H1 (cell line): Measurements from ENCODE around the gene CEND1. TPM values are rescaled to one million over a fixed set of nuclear protein-coding genes. Genes with fewer than 3 reads are reported as not detected.

Source experiments
- CTCF ChIA-PET: fragments of 300-600 bp; sonication (Branson Sonifier 250); formaldehyde crosslinking; loops from one replicate; lab custom pipeline; 2021; ENCODE audit not compliant: partially characterized antibody; lab: Charles Lee
- POLR2A ChIA-PET: fragments of 300-600 bp; sonication (Branson Sonifier 250); formaldehyde crosslinking; loops from one replicate; lab custom pipeline; 2021; ENCODE audit warnings: inconsistent platforms; ENCODE audit not compliant: partially characterized antibody; lab: Charles Lee
- DNase-seq, 2 experiments: peaks; one replicate each; pipeline versions ENCODE4 v3.0.0 to v3.0.0-alpha.2; 2010 to 2022; ENCODE audit warnings: low spot score in 2 of 2, low read depth in 1 of 2, mixed read lengths in 1 of 2
- FAIRE-seq: peaks from 2 replicates; lab custom pipeline; 2011; peaks lifted over from hg19 to GRCh38; lab: Jason Lieb, UNC
- H2AFZ ChIP-seq: 2 replicates; pipeline ENCODE4 v1.8.1; 2012; ENCODE audit warnings: low read length, inconsistent platforms
- H2AK5ac ChIP-seq: 2 replicates; pipeline ENCODE4 v1.6.1; 2013; ENCODE audit warnings: low read depth, low read length
- H2BK120ac ChIP-seq: replicated peaks from 2 replicates; pipeline ENCODE3; 2013; ENCODE audit warnings: low read depth, low read length, inconsistent platforms
- H2BK12ac ChIP-seq: 2 replicates; pipeline ENCODE4 v1.6.1; 2013; ENCODE audit warnings: low read depth, low read length
- H2BK15ac ChIP-seq: 2 replicates; pipeline ENCODE4 v1.6.1; 2013; ENCODE audit warnings: low read length
- H2BK20ac ChIP-seq: 2 replicates; pipeline ENCODE4 v1.6.1; 2013; ENCODE audit warnings: low read length
- H2BK5ac ChIP-seq: 2 replicates; pipeline ENCODE4 v1.6.1; 2013; ENCODE audit warnings: low read depth, low read length
- H3K14ac ChIP-seq: 2 replicates; pipeline ENCODE4 v1.6.1; 2013; ENCODE audit warnings: inconsistent platforms; ENCODE audit not compliant: insufficient read length
- H3K18ac ChIP-seq: 2 replicates; pipeline ENCODE4 v1.6.1; 2013; ENCODE audit warnings: low read length; ENCODE audit errors: extremely low read depth
- H3K23ac ChIP-seq: 2 replicates; pipeline ENCODE4 v1.6.1; 2013; ENCODE audit warnings: inconsistent platforms; ENCODE audit not compliant: insufficient read length
- H3K23me2 ChIP-seq: 2 replicates; pipeline ENCODE4 v1.6.1; 2013; ENCODE audit warnings: low read depth, low read length
- H3K27ac ChIP-seq: 2 replicates; pipeline ENCODE4 v1.6.1; 2011; ENCODE audit warnings: low read depth, low read length, inconsistent platforms
- H3K27me3 ChIP-seq, 4 experiments: replicated peaks in 1 of 4; 1 replicate in 1 of 4; 2 replicates in 3 of 4; pipeline versions ENCODE4 v1.6.1 to v1.8.1; 2011 to 2013; ENCODE audit warnings: low read length in 3 of 4, mild to moderate bottlenecking in 3 of 4, inconsistent platforms in 2 of 4, mixed read lengths in 2 of 4, moderate library complexity in 1 of 4; ENCODE audit not compliant: control insufficient read depth in 3 of 4, insufficient read depth in 3 of 4; ENCODE audit errors: extremely low read depth in 1 of 4
- H3K36me3 ChIP-seq, 4 experiments: 2 replicates each; pipeline versions ENCODE4 v1.6.1 to v1.8.1; 2011 to 2013; ENCODE audit warnings: mild to moderate bottlenecking in 4 of 4, low read length in 3 of 4, moderate library complexity in 2 of 4, control low read depth in 1 of 4, inconsistent platforms in 1 of 4; ENCODE audit not compliant: insufficient read depth in 4 of 4, control insufficient read depth in 2 of 4
- H3K4ac ChIP-seq: replicated peaks from 2 replicates; pipeline ENCODE3; 2013; ENCODE audit warnings: low read length, low read depth, mixed read lengths, inconsistent platforms; ENCODE audit not compliant: insufficient read length
- H3K4me1 ChIP-seq, 4 experiments: replicated peaks in 1 of 4; 1 replicate in 1 of 4; 2 replicates in 3 of 4; pipeline versions ENCODE4 v1.6.1 to v1.8.1; 2011 to 2013; ENCODE audit warnings: low read length in 3 of 4, inconsistent platforms in 2 of 4, mixed read lengths in 1 of 4; ENCODE audit not compliant: insufficient read depth in 4 of 4, control insufficient read depth in 3 of 4
- H3K4me2 ChIP-seq, 2 experiments: 2 replicates each; pipeline versions ENCODE4 v1.6.1 to v1.8.1; 2011 to 2013; ENCODE audit warnings: low read depth in 2 of 2, low read length in 2 of 2, control low read depth in 1 of 2, inconsistent platforms in 1 of 2, mild to moderate bottlenecking in 1 of 2; ENCODE audit not compliant: insufficient read depth in 1 of 2
- H3K4me3 ChIP-seq, 4 experiments: fragments of 200-600, 300-600 bp in 1 of 4; sonication (generic), shearing (Covaris generic), sonication (Bioruptor Twin) in 1 of 4; 2 replicates each; pipeline versions ENCODE4 v1.5.1 to v1.8.1; 2011 to 2016; ENCODE audit warnings: low read length in 4 of 4, low read depth in 3 of 4, control low read depth in 2 of 4, inconsistent platforms in 2 of 4, mild to moderate bottlenecking in 2 of 4, mixed read lengths in 1 of 4, moderate library complexity in 1 of 4; ENCODE audit not compliant: insufficient read depth in 2 of 4; ENCODE audit errors: extremely low read depth in 1 of 4
- H3K56ac ChIP-seq: replicated peaks from 2 replicates; pipeline ENCODE3; 2013; ENCODE audit warnings: low read depth, mild to moderate bottlenecking, mixed read lengths, low read length, inconsistent platforms; ENCODE audit not compliant: insufficient read length
- H3K79me1 ChIP-seq: 2 replicates; pipeline ENCODE4 v1.6.1; 2013; ENCODE audit warnings: low read depth, low read length, control low read depth
- H3K79me2 ChIP-seq, 2 experiments: 2 replicates each; pipeline versions ENCODE4 v1.6.1 to v1.8.1; 2012 to 2013; ENCODE audit warnings: low read length in 2 of 2, mild to moderate bottlenecking in 2 of 2, inconsistent platforms in 1 of 2; ENCODE audit not compliant: insufficient read depth in 2 of 2, control insufficient read depth in 1 of 2
- H3K9ac ChIP-seq, 4 experiments: replicated peaks in 1 of 4; 1 replicate in 1 of 4; 2 replicates in 3 of 4; pipeline versions ENCODE4 v1.6.1 to v1.8.1; 2011 to 2013; ENCODE audit warnings: low read depth in 3 of 4, low read length in 3 of 4, control low read depth in 2 of 4, mild to moderate bottlenecking in 2 of 4, moderate library complexity in 2 of 4, inconsistent platforms in 1 of 4; ENCODE audit errors: extremely low read depth in 1 of 4
- H3K9me3 ChIP-seq, 2 experiments: 2 replicates each; pipeline versions ENCODE4 v1.6.1 to v1.8.1; 2012 to 2013; ENCODE audit warnings: mild to moderate bottlenecking in 2 of 2, moderate library complexity in 2 of 2, control low read depth in 1 of 2, inconsistent platforms in 1 of 2, low read depth in 1 of 2, low read length in 1 of 2, mixed read lengths in 1 of 2; ENCODE audit not compliant: insufficient read depth in 2 of 2
- H4K20me1 ChIP-seq, 2 experiments: replicated peaks in 1 of 2; 2 replicates each; pipeline versions ENCODE3 to v1.8.1; 2011 to 2013; ENCODE audit warnings: inconsistent platforms in 2 of 2, low read length in 2 of 2, mild to moderate bottlenecking in 1 of 2; ENCODE audit not compliant: insufficient read depth in 2 of 2, control insufficient read depth in 1 of 2
- H4K5ac ChIP-seq: 2 replicates; pipeline ENCODE4 v1.6.1; 2013; ENCODE audit warnings: low read length, low read depth, mixed read lengths, inconsistent platforms; ENCODE audit not compliant: insufficient read length
- H4K8ac ChIP-seq: 2 replicates; pipeline ENCODE4 v1.8.0; 2013; ENCODE audit warnings: mild to moderate bottlenecking, moderate library complexity, low read length, inconsistent platforms; ENCODE audit not compliant: insufficient read depth; ENCODE audit errors: extremely low read depth
- H4K91ac ChIP-seq: replicated peaks from 2 replicates; pipeline ENCODE3; 2013; ENCODE audit warnings: low read length, mixed read lengths, inconsistent platforms; ENCODE audit not compliant: insufficient read length
- CHD1 ChIP-seq: IDR thresholded peaks from 2 replicates; pipeline ENCODE4 v1.6.1; 2012; ENCODE audit warnings: low read depth, low read length, improper control_type of control experiment
- GABPA ChIP-seq: IDR thresholded peaks from 2 replicates; pipeline ENCODE4 v1.6.1; 2011; ENCODE audit warnings: mild to moderate bottlenecking, low read length, moderate library complexity, borderline replicate concordance; ENCODE audit not compliant: insufficient read depth
- POLR2AphosphoS5 ChIP-seq: IDR thresholded peaks from 2 replicates; pipeline ENCODE4 v1.6.1; 2011; ENCODE audit warnings: low read depth, low read length
- SIRT6 ChIP-seq: IDR thresholded peaks from one replicate; pipeline ENCODE4 v1.7.1; 2012; ENCODE audit warnings: low read length, inconsistent platforms
- SRF ChIP-seq: IDR thresholded peaks from 2 replicates; pipeline ENCODE4 v1.6.1; 2011; ENCODE audit warnings: mild to moderate bottlenecking, low read depth, low read length, moderate library complexity
- WGBS, 2 experiments: shearing (Covaris generic) in 1 of 2; methylation state at CpG; one replicate each; pipeline versions ENCODE4 v1.1.6 to v1.1.7; 2013 to 2015; ENCODE audit warnings: low lambda C conversion rate in 2 of 2, mixed read lengths in 2 of 2, inconsistent platforms in 1 of 2, low coverage in 1 of 2, missing lambda C conversion rate in 1 of 2; ENCODE audit not compliant: insufficient replicate concordance in 2 of 2, insufficient coverage in 1 of 2, insufficient read length in 1 of 2; ENCODE audit errors: extremely low coverage in 1 of 2, missing lambda C conversion rate in 1 of 2; 5-methylcytosine and 5-hydroxymethylcytosine counted together
- polyA plus RNA-seq, 7 experiments: library from polyadenylated mRNA; depleted of rRNA in 3 of 7; stranded (reverse) in 5 of 7; unstranded in 2 of 7; fragments of >200 nt in 5 of 7; fragments of 200-250 nt in 2 of 7; gene quantifications; 1 replicate in 5 of 7; 2 replicates in 1 of 7; 4 replicates in 1 of 7; pipeline versions ENCODE4 v1.2.1 to v1.2.3, GENCODE V29; 2011 to 2013; ENCODE audit warnings: missing spikeins in 2 of 7, mixed read lengths in 2 of 7
- total RNA-seq: library from RNA; stranded (reverse); fragmentation: NEBNext Ultra II Directional; extraction: Animal tissue kit (Norgen Biotek cat#: 25700); gene quantifications from 2 replicates; pipeline ENCODE4 v1.2.1, GENCODE V29; 2021

CEND1 gene
- total and polyA plus RNA-seq, 2 of the 8 experiments (the other 6 are each of a cell fraction or from before 2014, with no cell fraction given), result 0.82 to 5.0 TPM

DNA sequence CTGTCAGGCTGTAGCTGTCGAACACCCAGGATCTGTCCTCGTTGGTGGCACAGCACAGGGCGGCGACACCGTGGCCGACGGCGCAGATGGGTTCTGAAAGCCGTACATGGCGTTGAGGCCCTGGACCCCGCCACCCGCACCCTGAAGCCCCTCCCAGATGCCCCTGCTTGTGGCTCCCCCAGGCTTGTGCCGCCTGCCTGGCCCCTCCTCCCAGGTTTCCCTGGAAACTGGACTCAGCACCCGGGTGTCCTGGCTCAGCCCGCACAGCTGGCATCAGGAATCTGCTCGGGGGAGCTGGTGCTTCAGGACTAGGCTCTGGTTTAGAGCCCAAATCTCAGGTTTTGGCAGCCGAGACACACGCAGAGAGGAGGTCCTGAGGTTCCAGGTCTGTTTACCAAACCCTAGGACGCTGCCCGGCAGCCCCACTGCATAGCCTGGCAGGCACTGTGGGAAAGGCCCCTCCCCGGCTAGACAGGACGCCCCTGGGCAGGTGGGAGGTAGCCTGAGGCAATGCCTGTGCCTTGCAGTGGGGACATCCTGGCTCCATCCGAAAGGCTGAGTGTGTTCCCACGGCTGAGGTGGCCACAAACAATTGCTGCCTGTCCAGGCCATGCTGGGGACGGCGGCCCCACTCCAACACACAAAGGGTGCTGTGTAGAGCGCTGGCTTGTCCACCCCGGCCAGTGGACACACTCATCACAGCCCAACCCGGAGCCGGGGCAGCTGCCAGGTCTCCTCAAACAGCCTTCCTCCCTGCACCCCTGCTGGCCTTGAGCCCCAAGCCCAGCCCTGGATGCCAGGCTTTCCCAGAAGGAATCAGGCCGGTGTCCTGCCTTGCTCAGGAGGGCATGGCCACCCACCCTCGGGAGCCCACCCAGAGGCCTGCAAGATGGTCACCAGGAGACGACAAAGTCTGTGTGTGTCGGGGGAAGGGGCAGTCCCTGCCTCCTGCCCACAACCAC lies 17.2 kb downstream of the CEND1 start:
- H3K27ac ChIP-seq, result 0 out of 2 replicates have a peak overlapping the region, but pooled peaks have one; percentile 17
- CTCF ChIA-PET, result interaction anchor here (0.6 to 2.6 kb wide), 4 partner anchors 8 to 15 kb away, joined by 3 to 7 read pairs (median 5); no protein-coding TSS in a partner anchor
- no peak for DNase-seq

More for the DNA sequence above, 17.2 kb downstream of the CEND1 start:
- Histone ChIP-seq H3K36me3 (peaks cover 4 to 21% (median 15%) of the 10 kb centered on the region in 4 experiments; a peak in 7 of 8 replicates), H2BK15ac (no peak overlapping the region), H3K4me1 (peaks cover 0 to 11% (median 5%) of the 10 kb centered on the region in 4 experiments; a peak in 5 of 7 replicates), H3K56ac (no peak overlapping the region), H3K4me3 (no peak overlapping the region), H2BK120ac (no peak overlapping the region), H3K4me2 (no peak overlapping the region), H2BK20ac (no peak overlapping the region), H2BK12ac (no peak overlapping the region), H2AK5ac (no peak overlapping the region), H3K14ac (no peak overlapping the region), H3K23ac (no peak overlapping the region), H3K79me1 (0 out of 2 replicates have a peak, but pooled peaks cover 6% of the 10 kb centered on the region), H3K79me2 (peaks cover 7 to 41% of the 10 kb centered on the region in 2 experiments; a peak in 3 of 4 replicates), H3K23me2 (peaks cover 6% of the 10 kb centered on the region; the same call in 1 of the 2 replicates), H3K9me3 (no peaks in the 10 kb centered on the region), H3K18ac (no peak overlapping the region), H4K91ac (no peak overlapping the region), H4K5ac (no peak overlapping the region), H2AFZ (no peak overlapping the region), H3K27me3 (no peaks in the 10 kb centered on the region), H4K20me1 (peaks cover 16 to 27% of the 10 kb centered on the region in 2 experiments), H2BK5ac (no peak overlapping the region), H4K8ac (peak overlapping the region; percentile 25; the same call in 1 of the 2 replicates), H3K9ac (peak overlapping the region in 1 of 4 experiments; percentile 36; a peak in 2 of 7 replicates), H3K4ac (no peak overlapping the region)
- 91% methylated on average over 33 of the region's 34 CpGs; no CpG with 5 or more reads in 1 of the 2 experiments for WGBS, 2 experiments
- POLR2A ChIA-PET, result interaction anchor here (0.6 to 35.3 kb wide), 6 partner anchors 10 to 753 kb away, joined by 3 to 636 read pairs (median 3); partner anchors contain the start of gene TALDO1
- no peak for FAIRE-seq
- TF ChIP-seq GABPA (no peak), CHD1 (no peak), POLR2AphosphoS5 (no peak), SIRT6 (no peak), SRF (no peak)
